Epithelial cell of esophagus (primary cell): ENCODE results near the gene LRRIQ3.

ENCODE experiments used
- DNase-seq: peaks from one replicate; pipeline ENCODE4 v3.0.0; 2010; ENCODE audit warnings: low read depth
- H3K4me3 ChIP-seq: 2 replicates; pipeline ENCODE4 v1.5.1; 2011; ENCODE audit warnings: mild to moderate bottlenecking, low read length, control low read depth
- CTCF ChIP-seq: IDR thresholded peaks from 2 replicates; pipeline ENCODE4 v1.5.1; 2011; ENCODE audit warnings: low read depth, mild to moderate bottlenecking, low read length, control low read depth, inconsistent platforms; ENCODE audit not compliant: insufficient read depth; ENCODE audit errors: missing control alignments

LRRIQ3 gene

DNA sequence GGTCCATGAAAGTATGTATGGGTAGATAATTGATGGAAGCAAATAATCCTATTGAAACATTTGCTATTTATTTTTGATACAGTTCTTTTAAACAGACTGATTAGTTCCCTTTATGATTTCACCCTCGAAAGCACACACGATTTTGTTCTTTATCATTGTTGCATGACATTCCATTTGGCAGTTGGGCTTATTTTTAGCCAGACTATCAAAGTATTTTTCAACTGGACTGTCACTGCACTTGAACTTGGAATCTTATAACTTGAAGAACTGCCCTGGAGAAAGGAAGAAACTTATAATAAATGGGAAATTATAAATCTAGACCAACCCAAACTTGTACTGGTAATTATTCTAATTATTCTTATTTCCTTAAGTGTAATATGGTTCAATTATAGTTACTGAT lies 37.2 kb upstream of the LRRIQ3 start, which contains the start of gene TNNI3K:
TSS of gene TNNI3K (plus strand) at position 235 of the 400 bp plus-strand sequence. CDS start at position 300, 65 bp downstream.
- no peak for DNase-seq
- TF ChIP-seq CTCF: no peak
- H3K4me3 ChIP-seq: no peak within 1 kb of the TSS

- no peak for TF ChIP-seq CTCF
- no peak for DNase-seq
- H3K4me3 ChIP-seq: no peak overlapping the region
Observed at GRCh38 chr1:74223453-74223852, 25.5 kb upstream of the LRRIQ3 start.

DNA sequence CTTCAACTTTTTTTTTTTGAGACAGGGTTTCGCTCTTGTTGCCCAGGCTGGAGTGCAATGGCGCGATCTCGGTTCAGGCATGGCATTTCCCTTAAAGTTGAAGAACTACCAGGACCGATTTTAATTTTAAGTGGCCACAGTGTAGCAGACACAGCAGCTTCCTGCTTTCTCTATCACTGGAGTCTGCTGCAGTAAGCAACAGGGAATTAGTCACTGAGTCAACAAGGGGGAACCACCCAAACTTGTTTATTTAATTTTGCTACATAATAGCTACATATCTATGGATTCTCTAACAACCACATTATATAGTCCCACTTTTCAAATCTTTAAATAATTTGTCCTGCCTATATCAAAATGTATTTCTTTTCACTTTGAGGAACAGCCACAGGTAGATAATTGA lies 24.7 kb upstream of the LRRIQ3 start:
- no peak for TF ChIP-seq CTCF
- DNase-seq: peak; percentile 50

DNA sequence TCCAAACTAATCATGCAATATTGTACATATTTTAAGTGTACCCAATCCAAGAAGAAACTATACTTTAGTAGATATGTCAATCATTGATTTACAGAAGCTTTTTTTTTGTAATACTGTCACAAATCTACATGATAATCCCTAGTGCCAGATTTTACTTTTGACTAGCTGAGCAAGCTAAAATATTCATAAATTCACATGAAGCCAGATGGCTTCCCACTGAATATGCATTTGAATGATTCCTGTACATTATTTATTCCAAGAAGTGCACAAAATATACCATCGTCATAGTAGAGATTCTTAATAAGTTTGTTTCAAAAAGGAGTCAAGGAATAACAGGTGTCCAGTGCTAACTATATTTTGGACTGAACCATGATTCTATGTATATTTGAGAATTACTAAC lies 17.3 kb upstream of the LRRIQ3 start:
- no peak for TF ChIP-seq CTCF
- DNase-seq: no peak
- H3K4me3 ChIP-seq: no peak overlapping the region

More for the DNA sequence above, 24.7 kb upstream of the LRRIQ3 start:
- no peak overlapping the region for H3K4me3 ChIP-seq

GRCh38 chr1:74205266-74205665 lies 7.3 kb upstream of the LRRIQ3 start:
- no peak for DNase-seq
- H3K4me3 ChIP-seq: no peak overlapping the region
- TF ChIP-seq CTCF: no peak

DNA sequence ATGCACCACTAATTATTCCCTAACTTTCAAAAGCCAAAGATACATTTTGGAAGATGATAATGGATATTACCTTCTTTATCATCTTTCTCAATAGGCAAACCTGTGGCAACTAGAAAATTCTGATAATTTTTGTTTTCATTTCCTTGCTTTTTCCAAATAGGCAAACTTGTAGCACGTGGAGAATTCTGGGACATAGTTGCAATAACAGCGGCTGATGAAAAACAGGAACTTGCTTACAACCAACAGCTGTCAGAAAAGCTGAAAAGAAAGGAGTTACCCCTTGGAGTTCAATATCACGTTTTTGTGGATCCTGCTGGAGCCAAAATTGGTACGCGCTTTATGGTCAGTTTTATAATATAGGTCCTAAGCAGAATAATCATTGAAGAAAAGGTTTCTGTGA lies 1.5 kb upstream of the LRRIQ3 start:
- H3K4me3 ChIP-seq: no peak overlapping the region
- no peak for TF ChIP-seq CTCF
- no peak for DNase-seq

DNA sequence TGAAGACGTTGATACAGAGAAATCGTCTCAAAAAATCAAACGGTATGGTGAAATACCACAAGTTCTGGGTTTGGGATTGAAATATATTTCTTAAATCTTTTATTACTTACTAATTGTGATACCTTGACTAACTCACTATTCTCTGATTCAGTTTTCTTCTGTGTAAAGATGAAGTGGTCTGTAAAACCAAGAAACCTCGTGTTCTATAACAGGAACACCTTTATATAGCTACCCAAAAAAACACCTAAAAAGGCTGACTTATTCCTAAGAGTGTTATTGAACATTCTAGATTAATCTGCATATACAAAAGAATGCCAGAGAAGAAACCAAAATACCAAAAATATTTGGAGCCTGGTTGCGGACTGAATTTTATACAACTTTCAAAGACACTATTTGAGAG lies 721 bp downstream of the LRRIQ3 start:
- TF ChIP-seq CTCF: no peak
- peak overlapping the region; percentile 93 for H3K4me3 ChIP-seq
- no peak for DNase-seq
